GM21381 (cell line): Measurements from ENCODE around the gene FYB2.

Experiments
- ATAC-seq: cut with Tn5 transposase; IDR thresholded peaks from one replicate; pipeline ENCODE4 v1.9.1; 2021; ENCODE audit warnings: mild to moderate bottlenecking, moderate library complexity; ENCODE audit not compliant: unreplicated experiment

The FYB2 gene

GRCh38 chr1:56834137-56834900 lies 15.1 kb upstream of the FYB2 start:
- ATAC-seq = no peak

- ATAC-seq = no peak
These were observed 13.9 kb upstream of the FYB2 start for GRCh38 chr1:56833088-56833487.

- peak; percentile 91 for ATAC-seq
These were observed 12.9 kb upstream of the FYB2 start for GRCh38 chr1:56831871-56832693.

- no peak for ATAC-seq
These were observed 10.8 kb upstream of the FYB2 start for GRCh38 chr1:56830052-56830451.

- ATAC-seq = no peak
These were observed 8.5 kb upstream of the FYB2 start for GRCh38 chr1:56827711-56828110.

GRCh38 chr1:56825436-56825835 lies 6.2 kb upstream of the FYB2 start:
- ATAC-seq = no peak

- ATAC-seq = no peak
These were observed 5.7 kb upstream of the FYB2 start for GRCh38 chr1:56824938-56825337.

- no peak for ATAC-seq
These were observed 5.1 kb upstream of the FYB2 start for GRCh38 chr1:56824271-56824670.

- no peak for ATAC-seq
These were observed 2.2 kb upstream of the FYB2 start for GRCh38 chr1:56821462-56821797.

- ATAC-seq = peak; percentile 77
These were observed 1.7 kb upstream of the FYB2 start for GRCh38 chr1:56820755-56821461.

- no peak for ATAC-seq
These were observed 1.3 kb downstream of the FYB2 start for GRCh38 chr1:56817716-56818463.

- no peak for ATAC-seq
These were observed 2.3 kb downstream of the FYB2 start for GRCh38 chr1:56816909-56817308.

GRCh38 chr1:56816264-56816663 lies 2.9 kb downstream of the FYB2 start:
- no peak for ATAC-seq

GRCh38 chr1:56814205-56814604 lies 5.0 kb downstream of the FYB2 start:
- ATAC-seq = no peak

GRCh38 chr1:56811331-56811730 lies 7.9 kb downstream of the FYB2 start:
- ATAC-seq = no peak

GRCh38 chr1:56808410-56808809 lies 10.8 kb downstream of the FYB2 start:
- no peak for ATAC-seq

- ATAC-seq = no peak
These were observed 12.4 kb downstream of the FYB2 start for GRCh38 chr1:56806804-56807203.

- peak; percentile 65 for ATAC-seq
These were observed 15.5 kb downstream of the FYB2 start for GRCh38 chr1:56803561-56804156.

- ATAC-seq = no peak
These were observed 19.4 kb downstream of the FYB2 start for GRCh38 chr1:56799605-56800400.

- no peak for ATAC-seq
These were observed 21.1 kb downstream of the FYB2 start for GRCh38 chr1:56798053-56798471.
